C4-2B (cell line): Measurements from ENCODE around the gene C11orf71.

Experiments
- CTCF ChIP-seq: fragments of 450-650 bp; conservative IDR thresholded peaks from 2 replicates; pipeline ENCODE4 v1.5.1; 2017; ENCODE audit warnings: mild to moderate bottlenecking
- ZFX ChIP-seq: fragments of 450-650 bp; IDR thresholded peaks from 2 replicates; pipeline ENCODE4 v1.6.1; 2017

GRCh38 chr11:114386131-114386530 lies 14.2 kb downstream of the C11orf71 start:
- no peak for TF ChIP-seq CTCF
- TF ChIP-seq ZFX: no peak
